B cell (primary cell): ENCODE measurements around the gene RHOBTB1.

ENCODE experiments used
- CTCF ChIP-seq: fragments of 200-600 bp; IDR thresholded peaks from one replicate; pipeline ENCODE4 v1.8.0; 2022; ENCODE audit warnings: antibody characterized with exemption, mild to moderate bottlenecking
- EZH2 ChIP-seq: IDR thresholded peaks from 2 replicates; pipeline ENCODE4 v1.6.1; 2012; ENCODE audit warnings: borderline replicate concordance, low read depth, mild to moderate bottlenecking, moderate library complexity, low read length; ENCODE audit not compliant: insufficient read depth, poor library complexity, severe bottlenecking

DNA sequence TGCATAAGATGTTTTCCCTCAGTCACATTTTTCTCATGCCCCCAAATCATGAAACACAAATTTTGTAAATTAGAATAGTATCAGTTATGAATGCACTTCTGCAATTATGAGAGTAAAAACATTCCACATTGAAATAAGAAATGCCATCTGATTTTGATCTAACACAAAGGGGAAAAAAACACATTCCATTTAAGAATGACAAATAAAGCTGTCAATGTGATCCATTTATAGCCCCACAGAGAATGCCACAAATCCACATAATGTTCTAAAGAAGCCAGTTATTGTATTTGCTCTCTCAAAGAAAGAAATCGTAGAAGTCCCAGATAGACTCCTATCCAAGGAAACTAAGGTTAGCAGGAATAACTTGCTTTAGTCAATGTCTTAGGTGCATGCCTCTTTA, 48.7 kb upstream of the RHOBTB1 start:
- TF ChIP-seq EZH2 = no peak
- no peak for TF ChIP-seq CTCF
